CD14-positive monocyte (primary cell): ENCODE results near the gene FRMPD2. TPM values are rescaled to one million over a fixed set of nuclear protein-coding genes. Genes with fewer than 3 reads are reported as not detected.

ENCODE experiments used
- DNase-seq, 3 donors: peaks; one replicate each; pipeline ENCODE4 v3.0.0-alpha.2; 2011 to 2022
- H2AFZ ChIP-seq: 2 replicates; pipeline ENCODE4 v1.6.0; 2012; ENCODE audit warnings: mild to moderate bottlenecking, low read depth, low read length, inconsistent platforms; ENCODE audit not compliant: insufficient read depth, poor library complexity, severe bottlenecking
- H3K27ac ChIP-seq, 2 donors: 1 replicate in 1 of 2; 2 replicates in 1 of 2; pipeline ENCODE4 v1.5.1; 2012 to 2013; ENCODE audit warnings: low read length in 2 of 2, control low read depth in 1 of 2, inconsistent platforms in 1 of 2, low read depth in 1 of 2, mild to moderate bottlenecking in 1 of 2
- H3K27me3 ChIP-seq, 2 donors: one replicate each; pipeline versions ENCODE4 v1.6.0 to v1.6.1; 2011 to 2013; ENCODE audit warnings: low read length in 2 of 2; ENCODE audit not compliant: control insufficient read depth in 2 of 2, insufficient read depth in 2 of 2
- H3K36me3 ChIP-seq, 2 donors: replicated peaks in 1 of 2; 1 replicate in 1 of 2; 2 replicates in 1 of 2; pipeline versions ENCODE4 v1.5.1 to v1.6.1; 2012 to 2013; ENCODE audit warnings: low read length in 2 of 2, control low read depth in 1 of 2, inconsistent platforms in 1 of 2, mild to moderate bottlenecking in 1 of 2; ENCODE audit not compliant: insufficient read depth in 2 of 2, control insufficient read depth in 1 of 2
- H3K4me1 ChIP-seq, 2 donors: 1 replicate in 1 of 2; 2 replicates in 1 of 2; pipeline versions ENCODE4 v1.5.1 to v1.6.1; 2012 to 2013; ENCODE audit warnings: low read length in 2 of 2, control low read depth in 1 of 2, inconsistent platforms in 1 of 2, mild to moderate bottlenecking in 1 of 2, moderate library complexity in 1 of 2; ENCODE audit not compliant: insufficient read depth in 2 of 2, control insufficient read depth in 1 of 2
- H3K4me2 ChIP-seq: replicated peaks from 2 replicates; pipeline ENCODE3; 2012; ENCODE audit warnings: low read length, moderate library complexity, mild to moderate bottlenecking; ENCODE audit not compliant: poor library complexity, severe bottlenecking; ENCODE audit errors: extremely low read depth
- H3K4me3 ChIP-seq, 3 experiments: fragments of 200-600 bp in 1 of 3; sonication (generic) in 1 of 3; replicated peaks in 1 of 3; 1 replicate in 2 of 3; 2 replicates in 1 of 3; pipeline ENCODE4 v1.5.1; 2011 to 2013; ENCODE audit warnings: low read length in 3 of 3, mild to moderate bottlenecking in 3 of 3, control low read depth in 2 of 3, low read depth in 2 of 3, inconsistent platforms in 1 of 3, moderate library complexity in 1 of 3
- H3K79me2 ChIP-seq: 2 replicates; pipeline ENCODE4 v1.6.0; 2012; ENCODE audit warnings: mild to moderate bottlenecking, control low read depth, inconsistent platforms, low read length, moderate library complexity; ENCODE audit not compliant: insufficient read depth
- H3K9ac ChIP-seq: 2 replicates; pipeline ENCODE4 v1.6.0; 2017; ENCODE audit warnings: low read length, mild to moderate bottlenecking; ENCODE audit not compliant: insufficient read depth, poor library complexity, severe bottlenecking
- H3K9me3 ChIP-seq, 2 donors: replicated peaks in 1 of 2; 1 replicate in 1 of 2; 2 replicates in 1 of 2; pipeline versions ENCODE4 v1.5.1 to v1.6.1; 2012 to 2013; ENCODE audit warnings: low read length in 2 of 2, control low read depth in 1 of 2; ENCODE audit not compliant: control insufficient read depth in 1 of 2, insufficient read depth in 1 of 2
- H4K20me1 ChIP-seq: 2 replicates; pipeline ENCODE4 v1.6.0; 2012; ENCODE audit warnings: mild to moderate bottlenecking, low read length, control low read depth, moderate library complexity; ENCODE audit not compliant: insufficient read depth
- H3K27ac Mint-ChIP-seq, 7 donors: one replicate each; pipeline ENCODE4 v1.8.0; 2020; ENCODE audit warnings: mild to moderate bottlenecking in 7 of 7, mixed read lengths in 7 of 7, moderate library complexity in 6 of 7, inconsistent platforms in 2 of 7
- H3K27me3 Mint-ChIP-seq, 3 donors: one replicate each; pipeline ENCODE4 v1.8.0; 2021 to 2022; ENCODE audit warnings: low read depth in 3 of 3, mild to moderate bottlenecking in 3 of 3, mixed read lengths in 3 of 3, moderate library complexity in 3 of 3, inconsistent platforms in 1 of 3
- H3K36me3 Mint-ChIP-seq, 2 donors: one replicate each; pipeline ENCODE4 v1.8.0; 2020; ENCODE audit warnings: mixed read lengths in 2 of 2, inconsistent platforms in 1 of 2, mild to moderate bottlenecking in 1 of 2
- H3K4me1 Mint-ChIP-seq: one replicate; pipeline ENCODE4 v1.8.0; 2020; ENCODE audit warnings: mild to moderate bottlenecking, mixed read lengths
- H3K4me3 Mint-ChIP-seq, 2 donors: one replicate each; pipeline ENCODE4 v1.8.0; 2020; ENCODE audit warnings: mild to moderate bottlenecking in 2 of 2, mixed read lengths in 2 of 2, moderate library complexity in 1 of 2
- H3K9me3 Mint-ChIP-seq, 7 donors: one replicate each; pipeline ENCODE4 v1.8.0; 2020 to 2022; ENCODE audit warnings: mixed read lengths in 7 of 7, mild to moderate bottlenecking in 6 of 7, moderate library complexity in 6 of 7, inconsistent platforms in 2 of 7
- CTCF ChIP-seq: fragments of 200-600 bp; IDR thresholded peaks from one replicate; pipeline ENCODE4 v1.8.0; 2022; ENCODE audit warnings: antibody characterized with exemption, mild to moderate bottlenecking
- WGBS: methylation state at CpG from one replicate; pipeline ENCODE4 v1.1.5; 2013; ENCODE audit warnings: missing lambda C conversion rate; ENCODE audit not compliant: insufficient coverage; 5-methylcytosine and 5-hydroxymethylcytosine counted together
- intact Hi-C, 2 donors: fragments of 100-400 bp; cut with micrococcal nuclease; formaldehyde crosslinking; loops; one replicate each; pipeline versions ENCODE4 v1.15.0 to v1.15.1; 2023
- polyA plus RNA-seq, 3 donors: library from polyadenylated mRNA; depleted of rRNA in 1 of 3; unstranded in 2 of 3; stranded (reverse) in 1 of 3; fragments of 300-500 nt in 2 of 3; fragments of >200 nt in 1 of 3; fragmentation: Illumina TruSeq in 2 of 3; gene quantifications; 1 replicate in 2 of 3; 2 replicates in 1 of 3; pipeline ENCODE4 v1.2.3, GENCODE V29; 2012 to 2021

FRMPD2 gene
- polyA plus RNA-seq, 3 donors, result not detected

GRCh38 chr10:48287417-48288391, 13.2 kb upstream of the FRMPD2 start:
- Histone ChIP-seq H3K27me3 (no peaks in the 10 kb centered on the region), H3K9ac (no peak overlapping the region), H3K79me2 (no peaks in the 10 kb centered on the region), H3K9me3 (peaks cover 0 to 9% of the 10 kb centered on the region in 2 donors), H3K4me1 (peaks cover 0 to 5% of the 10 kb centered on the region in 2 donors), H3K27ac (no peak overlapping the region), H2AFZ (no peak overlapping the region), H3K4me2 (no peak overlapping the region), H3K36me3 (no peaks in the 10 kb centered on the region), H4K20me1 (no peaks in the 10 kb centered on the region), H3K4me3 (no peak overlapping the region)
- WGBS, result 65% methylated on average over 11 of the region's 13 CpGs
- peaks cover 7% of the 10 kb centered on the region for H3K4me1 Mint-ChIP-seq
- peaks cover 8 to 17% (median 9%) of the 10 kb centered on the region in 7 donors for H3K9me3 Mint-ChIP-seq
- H3K27me3 Mint-ChIP-seq, result peaks cover 0 to 3% (median 2%) of the 10 kb centered on the region in 3 donors
- no peak overlapping the region for H3K4me3 Mint-ChIP-seq
- intact Hi-C loops, result no loop called here
- DNase-seq, result no peak
- H3K27ac Mint-ChIP-seq, result peak overlapping the region in 1 of 7 donors; percentile 36
- no peak for TF ChIP-seq CTCF
- H3K36me3 Mint-ChIP-seq, result no peaks in the 10 kb centered on the region

DNA sequence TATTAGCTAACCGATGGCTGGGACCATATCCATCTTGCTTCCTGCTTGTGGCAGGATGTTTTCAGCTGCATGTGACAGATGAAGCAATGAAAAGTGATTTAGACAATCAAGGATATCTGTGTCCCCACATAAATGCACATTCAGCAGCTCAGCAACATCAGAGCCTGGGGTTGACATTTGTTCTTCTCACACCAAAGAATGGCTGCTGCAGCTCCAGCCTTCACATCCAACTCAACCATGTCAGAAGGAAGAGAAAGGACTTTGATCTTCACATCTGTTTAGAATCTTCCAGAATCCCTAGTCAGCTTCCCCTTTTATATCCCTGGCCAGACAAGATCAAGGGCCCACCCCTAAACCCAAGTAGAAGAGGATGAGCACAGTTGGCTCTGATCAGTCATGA, 11.9 kb upstream of the FRMPD2 start:
- no peaks in the 10 kb centered on the region for H3K36me3 Mint-ChIP-seq
- no peak overlapping the region for H2AFZ ChIP-seq
- no peak overlapping the region for H3K9ac ChIP-seq
- H3K36me3 ChIP-seq, result no peaks in the 10 kb centered on the region
- H3K27ac Mint-ChIP-seq, result peak overlapping the region in 1 of 7 donors; percentile 1
- intact Hi-C loops, result no loop called here
- no CpG with 5 or more reads among the region's 1 CpG for WGBS
- no peak overlapping the region for H3K4me3 Mint-ChIP-seq
- peaks cover 8 to 21% (median 14%) of the 10 kb centered on the region in 7 donors for H3K9me3 Mint-ChIP-seq
- no peak overlapping the region for H3K27ac ChIP-seq
- H3K9me3 ChIP-seq, result peaks cover 0 to 9% of the 10 kb centered on the region in 2 donors
- H4K20me1 ChIP-seq, result no peaks in the 10 kb centered on the region
- no peaks in the 10 kb centered on the region for H3K27me3 ChIP-seq
- DNase-seq, result no peak
- no peaks in the 10 kb centered on the region for H3K79me2 ChIP-seq
- no peak for TF ChIP-seq CTCF
- H3K4me1 Mint-ChIP-seq, result peaks cover 7% of the 10 kb centered on the region
- H3K27me3 Mint-ChIP-seq, result peaks cover 0 to 3% (median 2%) of the 10 kb centered on the region in 3 donors
- H3K4me3 ChIP-seq, result no peak overlapping the region
- no peak overlapping the region for H3K4me2 ChIP-seq
- H3K4me1 ChIP-seq, result peaks cover 0 to 5% of the 10 kb centered on the region in 2 donors
